Neural progenitor cell (in vitro differentiated cells): ENCODE data around the gene PLCG2. TPM values are rescaled to one million over a fixed set of nuclear protein-coding genes. Genes with fewer than 3 reads are reported as not detected.
A peak's percentile ranks its signal among the peaks of the same experiment; 100 is the strongest.

Experiments
- DNase-seq: peaks from one replicate; pipeline ENCODE4 v3.0.0-alpha.2; 2016; ENCODE audit warnings: low spot score
- H2AFZ ChIP-seq: fragments of 200-600 bp; sonication (generic); replicated peaks from 2 replicates; pipeline ENCODE4 v1.6.1; 2016; ENCODE audit warnings: antibody characterized with exemption
- H3F3A ChIP-seq: fragments of 200-600 bp; sonication (generic); 2 replicates; pipeline ENCODE4 v1.6.1; 2016; ENCODE audit warnings: antibody characterized with exemption, low read depth
- H3K27ac ChIP-seq: fragments of 200-600 bp; sonication (generic); 2 replicates; pipeline ENCODE4 v1.5.1; 2016; ENCODE audit warnings: mild to moderate bottlenecking
- H3K27me3 ChIP-seq: fragments of 200-600 bp; sonication (generic); 2 replicates; pipeline ENCODE4 v1.6.1; 2016; ENCODE audit warnings: mild to moderate bottlenecking, moderate library complexity
- H3K36me3 ChIP-seq: fragments of 200-600 bp; sonication (generic); 2 replicates; pipeline ENCODE4 v1.5.1; 2016
- H3K4me1 ChIP-seq: fragments of 200-600 bp; sonication (generic); 2 replicates; pipeline ENCODE4 v1.6.1; 2016; ENCODE audit warnings: mixed run types
- H3K4me2 ChIP-seq: fragments of 200-600 bp; sonication (generic); 2 replicates; pipeline ENCODE4 v1.6.1; 2016
- H3K4me3 ChIP-seq: fragments of 200-600 bp; sonication (generic); 2 replicates; pipeline ENCODE4 v1.5.1; 2016
- H3K79me2 ChIP-seq: fragments of 200-600 bp; sonication (generic); 2 replicates; pipeline ENCODE4 v1.6.1; 2016; ENCODE audit warnings: low read depth
- H3K9ac ChIP-seq: fragments of 200-600 bp; sonication (generic); 2 replicates; pipeline ENCODE4 v1.6.1; 2016
- H3K9me3 ChIP-seq: fragments of 200-600 bp; sonication (generic); 2 replicates; pipeline ENCODE4 v1.5.1; 2016; ENCODE audit warnings: low read depth
- H4K20me1 ChIP-seq: fragments of 200-600 bp; sonication (generic); 2 replicates; pipeline ENCODE4 v1.6.1; 2016; ENCODE audit warnings: low read depth
- H3K27ac Mint-ChIP-seq: 3 replicates; pipeline ENCODE4 v1.8.0; 2021; ENCODE audit warnings: mixed read lengths
- H3K27me3 Mint-ChIP-seq: 2 replicates; pipeline ENCODE4 v1.8.0; 2022; ENCODE audit warnings: low read depth, mild to moderate bottlenecking, inconsistent platforms, moderate library complexity, mixed read lengths; ENCODE audit not compliant: insufficient read depth
- H3K36me3 Mint-ChIP-seq: 3 replicates; pipeline ENCODE4 v1.8.0; 2021; ENCODE audit warnings: mixed read lengths
- H3K4me1 Mint-ChIP-seq: 3 replicates; pipeline ENCODE4 v1.8.0; 2021; ENCODE audit warnings: mixed read lengths
- H3K4me3 Mint-ChIP-seq: 3 replicates; pipeline ENCODE4 v1.8.0; 2021; ENCODE audit warnings: mild to moderate bottlenecking, moderate library complexity, mixed read lengths
- H3K9me3 Mint-ChIP-seq: 3 replicates; pipeline ENCODE4 v1.8.0; 2020; ENCODE audit warnings: mixed read lengths
- CTCF ChIP-seq: fragments of 200-600 bp; sonication (generic); IDR thresholded peaks from 2 replicates; pipeline ENCODE4 v1.5.1; 2017; ENCODE audit warnings: antibody characterized with exemption, mild to moderate bottlenecking
- EZH2 ChIP-seq: fragments of 200-600 bp; sonication (generic); IDR thresholded peaks from 2 replicates; pipeline ENCODE4 v1.6.1; 2017; ENCODE audit warnings: antibody characterized with exemption, mild to moderate bottlenecking, moderate library complexity
- EZH2phosphoT487 ChIP-seq: fragments of 200-600 bp; sonication (generic); IDR thresholded peaks from 2 replicates; pipeline ENCODE4 v1.6.1; 2017; ENCODE audit warnings: antibody characterized with exemption
- total RNA-seq: library from RNA; depleted of rRNA; stranded (reverse); fragments of >200 nt; gene quantifications from 2 replicates; pipeline ENCODE4 v1.2.3, GENCODE V29; 2015; ENCODE audit warnings: low replicate concordance

PLCG2 gene
- total RNA-seq, 1 donor from 2014 or later = 5.0 TPM

GRCh38 chr16:81833751-81834150 is 54.7 kb downstream of the PLCG2 start:
- TF ChIP-seq EZH2 (no peak), CTCF (no peak), EZH2phosphoT487 (no peak)
- peaks cover 13% of the 10 kb centered on the region for H3K4me1 Mint-ChIP-seq
- H3K27me3 Mint-ChIP-seq = no peaks in the 10 kb centered on the region
- H3K4me3 Mint-ChIP-seq = no peak overlapping the region
- no peak for DNase-seq
- Histone ChIP-seq H3K36me3 (no peaks in the 10 kb centered on the region), H3F3A (no peaks in the 10 kb centered on the region), H3K79me2 (no peaks in the 10 kb centered on the region), H2AFZ (no peak overlapping the region), H4K20me1 (no peaks in the 10 kb centered on the region), H3K27me3 (no peaks in the 10 kb centered on the region), H3K4me3 (no peak overlapping the region), H3K9ac (no peak overlapping the region), H3K4me2 (no peak overlapping the region), H3K4me1 (peaks cover 5% of the 10 kb centered on the region), H3K9me3 (no peaks in the 10 kb centered on the region), H3K27ac (no peak overlapping the region)
- H3K27ac Mint-ChIP-seq = no peak overlapping the region
- no peaks in the 10 kb centered on the region for H3K9me3 Mint-ChIP-seq
- no peaks in the 10 kb centered on the region for H3K36me3 Mint-ChIP-seq

GRCh38 chr16:81834868-81835267 is 55.8 kb downstream of the PLCG2 start:
- no peak for TF ChIP-seq EZH2phosphoT487
- TF ChIP-seq CTCF = no peak
- no peak for TF ChIP-seq EZH2
- H3K4me2 ChIP-seq = no peak overlapping the region
- H3K9ac ChIP-seq = no peak overlapping the region
- no peak overlapping the region for H3K27ac ChIP-seq
- no peak overlapping the region for H3K4me3 ChIP-seq
- H3F3A ChIP-seq = no peaks in the 10 kb centered on the region
- H4K20me1 ChIP-seq = no peaks in the 10 kb centered on the region
- no peaks in the 10 kb centered on the region for H3K79me2 ChIP-seq
- no peak for DNase-seq
- no peaks in the 10 kb centered on the region for H3K36me3 Mint-ChIP-seq
- H3K27ac Mint-ChIP-seq = no peak overlapping the region
- H3K27me3 Mint-ChIP-seq = no peaks in the 10 kb centered on the region
- H2AFZ ChIP-seq = no peak overlapping the region
- no peaks in the 10 kb centered on the region for H3K9me3 Mint-ChIP-seq
- H3K36me3 ChIP-seq = no peaks in the 10 kb centered on the region
- H3K4me1 Mint-ChIP-seq = peaks cover 17% of the 10 kb centered on the region
- H3K4me1 ChIP-seq = peaks cover 8% of the 10 kb centered on the region
- H3K4me3 Mint-ChIP-seq = no peak overlapping the region
- no peaks in the 10 kb centered on the region for H3K9me3 ChIP-seq
- H3K27me3 ChIP-seq = no peaks in the 10 kb centered on the region

- no peak for DNase-seq
- H3K36me3 Mint-ChIP-seq = no peaks in the 10 kb centered on the region
- peaks cover 3% of the 10 kb centered on the region for H3K27me3 Mint-ChIP-seq
- no peaks in the 10 kb centered on the region for H3K9me3 Mint-ChIP-seq
- Histone ChIP-seq H4K20me1 (no peaks in the 10 kb centered on the region), H3K36me3 (no peaks in the 10 kb centered on the region), H3K9me3 (no peaks in the 10 kb centered on the region), H3K4me2 (no peak overlapping the region), H3K4me1 (peaks cover 8% of the 10 kb centered on the region), H3K27me3 (no peaks in the 10 kb centered on the region), H3F3A (no peaks in the 10 kb centered on the region), H3K79me2 (no peaks in the 10 kb centered on the region), H3K9ac (no peak overlapping the region), H2AFZ (no peak overlapping the region), H3K4me3 (no peak overlapping the region), H3K27ac (no peak overlapping the region)
- H3K4me3 Mint-ChIP-seq = no peak overlapping the region
- peaks cover 17% of the 10 kb centered on the region for H3K4me1 Mint-ChIP-seq
- TF ChIP-seq EZH2phosphoT487 = no peak
- TF ChIP-seq EZH2 = no peak
- TF ChIP-seq CTCF = no peak
- H3K27ac Mint-ChIP-seq = peak overlapping the region; percentile 27
Measured at GRCh38 chr16:81836279-81837054, 57.4 kb downstream of the PLCG2 start.
